PC-9 (cell line): ENCODE data around the gene OR52E6.

Experiments
- EZH2 ChIP-seq: fragments of 200-600 bp; sonication (generic); IDR thresholded peaks from 2 replicates; pipeline ENCODE4 v1.8.0; 2017; ENCODE audit warnings: antibody characterized with exemption, low read depth
- TF ChIP-seq, protein P1 (sequence below): fragments of 200-600 bp; sonication (generic); conservative IDR thresholded peaks from 2 replicates; pipeline ENCODE4 v1.6.1; 2017; ENCODE audit warnings: mixed run types, antibody characterized with exemption, mild to moderate bottlenecking, moderate library complexity

DNA sequence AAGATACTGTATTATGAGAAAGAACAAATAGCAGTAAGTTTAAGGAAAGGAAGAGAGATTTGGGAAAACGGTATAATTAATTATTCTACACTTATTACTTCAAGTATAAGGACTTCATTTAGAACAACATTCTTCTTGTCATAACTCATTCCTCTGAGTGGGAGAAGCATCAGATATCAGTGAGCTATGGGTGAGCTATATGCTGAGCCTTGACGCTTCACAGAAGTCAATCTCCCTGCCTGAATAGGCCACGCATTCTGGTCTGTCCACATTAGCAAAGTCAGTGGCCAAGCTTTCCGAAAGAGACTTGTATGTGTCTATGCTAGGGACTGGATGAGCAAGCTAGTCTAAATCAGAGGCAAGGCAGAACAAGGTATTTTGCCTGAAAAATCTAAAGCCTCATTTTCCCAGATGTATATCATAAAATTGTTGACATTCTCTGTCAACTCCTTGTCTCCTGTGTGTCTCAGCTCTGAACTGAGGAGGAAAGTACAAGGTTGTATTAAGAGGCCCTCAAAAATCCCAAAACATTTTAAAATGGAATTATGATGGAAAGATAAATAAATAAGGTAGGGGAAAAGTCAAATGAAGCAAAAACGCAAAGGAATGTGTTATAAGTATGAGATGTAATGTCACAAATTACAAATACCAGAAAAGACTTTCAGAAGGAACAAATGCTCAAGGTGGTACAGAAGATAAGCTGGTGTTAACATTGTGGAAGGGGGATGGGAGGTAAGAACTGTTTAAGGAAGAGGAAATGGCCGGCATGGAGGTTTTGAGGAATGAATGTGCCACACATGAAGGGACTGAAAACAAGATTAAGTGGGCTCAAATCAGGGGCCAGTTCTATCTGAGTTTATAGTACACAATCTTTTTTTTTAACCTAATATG is 31.5 kb downstream of the OR52E6 start:
- TF ChIP-seq, protein P1, sequence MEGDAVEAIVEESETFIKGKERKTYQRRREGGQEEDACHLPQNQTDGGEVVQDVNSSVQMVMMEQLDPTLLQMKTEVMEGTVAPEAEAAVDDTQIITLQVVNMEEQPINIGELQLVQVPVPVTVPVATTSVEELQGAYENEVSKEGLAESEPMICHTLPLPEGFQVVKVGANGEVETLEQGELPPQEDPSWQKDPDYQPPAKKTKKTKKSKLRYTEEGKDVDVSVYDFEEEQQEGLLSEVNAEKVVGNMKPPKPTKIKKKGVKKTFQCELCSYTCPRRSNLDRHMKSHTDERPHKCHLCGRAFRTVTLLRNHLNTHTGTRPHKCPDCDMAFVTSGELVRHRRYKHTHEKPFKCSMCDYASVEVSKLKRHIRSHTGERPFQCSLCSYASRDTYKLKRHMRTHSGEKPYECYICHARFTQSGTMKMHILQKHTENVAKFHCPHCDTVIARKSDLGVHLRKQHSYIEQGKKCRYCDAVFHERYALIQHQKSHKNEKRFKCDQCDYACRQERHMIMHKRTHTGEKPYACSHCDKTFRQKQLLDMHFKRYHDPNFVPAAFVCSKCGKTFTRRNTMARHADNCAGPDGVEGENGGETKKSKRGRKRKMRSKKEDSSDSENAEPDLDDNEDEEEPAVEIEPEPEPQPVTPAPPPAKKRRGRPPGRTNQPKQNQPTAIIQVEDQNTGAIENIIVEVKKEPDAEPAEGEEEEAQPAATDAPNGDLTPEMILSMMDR: no peak
- TF ChIP-seq EZH2: no peak
